Measurements from ENCODE around the gene P2RX7.
A peak's percentile ranks its signal among the peaks of the same experiment; 100 is the strongest.

Gene P2RX7

DNA sequence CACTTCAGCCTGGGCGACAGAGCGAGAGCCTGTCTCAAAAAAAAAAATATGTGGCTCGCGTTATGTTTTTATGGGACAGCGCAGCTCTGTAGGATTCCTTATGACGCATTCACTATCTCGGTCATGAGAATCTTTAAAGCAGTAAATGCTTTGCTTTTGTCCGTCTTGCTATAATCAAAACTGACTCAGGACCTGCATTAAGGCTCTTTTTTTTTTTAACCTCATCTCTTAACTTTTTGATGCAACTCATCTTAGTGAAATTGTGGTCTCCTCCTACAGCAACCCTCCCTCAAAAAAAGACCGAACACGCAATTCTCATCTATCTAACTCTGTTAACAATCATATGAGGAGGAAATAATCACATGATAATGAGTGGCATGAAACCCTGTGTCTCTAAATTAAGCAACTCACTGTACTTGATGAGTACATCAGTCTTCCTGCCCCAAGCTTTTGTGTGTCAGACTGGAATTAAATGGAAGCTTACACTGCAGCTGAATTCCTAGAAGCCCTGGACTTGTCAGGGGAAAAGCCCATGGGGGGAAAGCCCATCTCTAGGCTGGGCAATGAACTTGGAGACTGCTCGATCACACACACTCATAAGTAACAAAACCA is 81.6 kb downstream of the P2RX7 start:
- H3K36me3 ChIP-seq (replicated peaks; ENCODE audit: insufficient read depth, low read length): no peaks in the 10 kb centered on the region
- H3K4me1 ChIP-seq (ENCODE audit: low read length): peaks cover 9% of the 10 kb centered on the region
- H3K79me2 ChIP-seq (ENCODE audit: low read length): peaks cover 27% of the 10 kb centered on the region
- no peaks in the 10 kb centered on the region for H3K9me2 ChIP-seq (replicated peaks; ENCODE audit: insufficient read depth, low read length)
- H3F3A ChIP-seq (ENCODE audit: insufficient read depth, low read length): peaks cover 9% of the 10 kb centered on the region
- TF ChIP-seq EZH2phosphoT487 (IDR thresholded peaks at IDR 0.05; ENCODE audit: low read length): no peak
- TF ChIP-seq, protein P1, sequence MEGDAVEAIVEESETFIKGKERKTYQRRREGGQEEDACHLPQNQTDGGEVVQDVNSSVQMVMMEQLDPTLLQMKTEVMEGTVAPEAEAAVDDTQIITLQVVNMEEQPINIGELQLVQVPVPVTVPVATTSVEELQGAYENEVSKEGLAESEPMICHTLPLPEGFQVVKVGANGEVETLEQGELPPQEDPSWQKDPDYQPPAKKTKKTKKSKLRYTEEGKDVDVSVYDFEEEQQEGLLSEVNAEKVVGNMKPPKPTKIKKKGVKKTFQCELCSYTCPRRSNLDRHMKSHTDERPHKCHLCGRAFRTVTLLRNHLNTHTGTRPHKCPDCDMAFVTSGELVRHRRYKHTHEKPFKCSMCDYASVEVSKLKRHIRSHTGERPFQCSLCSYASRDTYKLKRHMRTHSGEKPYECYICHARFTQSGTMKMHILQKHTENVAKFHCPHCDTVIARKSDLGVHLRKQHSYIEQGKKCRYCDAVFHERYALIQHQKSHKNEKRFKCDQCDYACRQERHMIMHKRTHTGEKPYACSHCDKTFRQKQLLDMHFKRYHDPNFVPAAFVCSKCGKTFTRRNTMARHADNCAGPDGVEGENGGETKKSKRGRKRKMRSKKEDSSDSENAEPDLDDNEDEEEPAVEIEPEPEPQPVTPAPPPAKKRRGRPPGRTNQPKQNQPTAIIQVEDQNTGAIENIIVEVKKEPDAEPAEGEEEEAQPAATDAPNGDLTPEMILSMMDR (IDR thresholded peaks at IDR 0.05; ENCODE audit: low read length): no peak
- no peak overlapping the region for H2AFZ ChIP-seq (ENCODE audit: low read length)
- peak overlapping the region; percentile 41; the same call in 1 of the 2 replicates for H3K4me2 ChIP-seq (ENCODE audit: low read depth, low read length)
- DNase-seq: no peak
- no peak overlapping the region for H3K4me3 ChIP-seq (ENCODE audit: low read length)
- no peaks in the 10 kb centered on the region for H4K20me1 ChIP-seq (ENCODE audit: insufficient read depth, low read length)
- H3K9me3 ChIP-seq (replicated peaks; ENCODE audit: insufficient read depth, low read length): no peaks in the 10 kb centered on the region
- no peak overlapping the region for H3K9ac ChIP-seq (ENCODE audit: low read length)
- no peaks in the 10 kb centered on the region for H3K27me3 ChIP-seq (replicated peaks; ENCODE audit: insufficient read depth, low read length)
- peak overlapping the region; percentile 68; the same call in 1 of the 2 replicates for H3K27ac ChIP-seq (ENCODE audit: low read length)

DNA sequence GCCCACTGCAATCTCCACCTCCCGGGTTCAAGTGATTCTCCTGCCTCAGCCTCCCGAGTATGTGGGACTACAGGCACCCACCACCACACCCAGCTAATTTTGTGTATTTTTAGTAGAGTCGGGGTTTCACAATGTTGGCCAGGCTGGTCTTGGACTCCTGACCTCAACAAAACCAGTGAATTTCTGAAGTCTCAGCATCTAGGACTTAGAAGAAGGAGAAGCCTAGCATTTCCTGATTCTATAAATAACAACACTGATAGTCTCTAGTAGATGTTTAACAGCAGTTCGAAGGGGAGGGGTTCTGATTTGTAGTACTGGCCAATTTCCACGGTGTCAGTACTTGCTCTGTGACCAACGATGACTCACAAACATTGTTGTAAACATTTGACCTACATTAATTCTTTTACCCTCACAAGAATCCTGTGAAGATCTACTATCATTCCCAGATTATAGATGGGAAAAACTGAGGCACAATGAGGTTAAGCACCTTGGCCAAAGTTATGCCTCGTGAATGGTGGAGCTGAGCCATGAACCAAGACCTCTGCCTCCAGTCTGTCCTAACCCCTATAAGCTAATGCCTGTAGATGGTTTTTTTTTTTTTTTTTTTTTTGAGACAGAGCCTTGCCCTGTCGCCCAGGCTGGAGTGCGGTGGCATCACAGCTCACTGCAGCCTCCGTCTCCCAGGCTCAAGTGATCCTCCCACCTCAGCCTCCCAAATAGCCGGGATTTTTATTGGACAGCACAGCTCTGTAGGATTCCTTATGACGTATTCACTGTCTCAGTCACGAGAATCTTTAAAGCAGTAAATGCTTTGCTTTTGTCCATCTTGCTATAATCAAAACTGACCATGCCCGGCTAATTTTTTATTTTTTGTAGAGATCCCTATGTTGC is 82.4 kb downstream of the P2RX7 start:
- Histone ChIP-seq H3F3A (ENCODE audit: insufficient read depth, low read length) (peaks cover 9% of the 10 kb centered on the region), H3K9ac (ENCODE audit: low read length) (no peak overlapping the region; the same call in 1 of the 2 replicates), H3K4me2 (ENCODE audit: low read depth, low read length) (peak overlapping the region; percentile 41; the same call in 1 of the 2 replicates), H4K20me1 (ENCODE audit: insufficient read depth, low read length) (no peaks in the 10 kb centered on the region), H3K4me3 (ENCODE audit: low read length) (no peak overlapping the region), H3K36me3 (replicated peaks; ENCODE audit: insufficient read depth, low read length) (no peaks in the 10 kb centered on the region), H2AFZ (ENCODE audit: low read length) (no peak overlapping the region), H3K27me3 (replicated peaks; ENCODE audit: insufficient read depth, low read length) (no peaks in the 10 kb centered on the region), H3K9me2 (replicated peaks; ENCODE audit: insufficient read depth, low read length) (no peaks in the 10 kb centered on the region), H3K9me3 (replicated peaks; ENCODE audit: insufficient read depth, low read length) (no peaks in the 10 kb centered on the region), H3K27ac (ENCODE audit: low read length) (peak overlapping the region; percentile 68; the same call in 1 of the 2 replicates), H3K79me2 (ENCODE audit: low read length) (peaks cover 27% of the 10 kb centered on the region), H3K4me1 (ENCODE audit: low read length) (peaks cover 9% of the 10 kb centered on the region)
- TF ChIP-seq EZH2 (optimal IDR thresholded peaks at IDR 0.05; ENCODE audit: low read depth, low read length) (no peak), EZH2phosphoT487 (IDR thresholded peaks at IDR 0.05; ENCODE audit: low read length) (no peak)
- TF ChIP-seq, protein P1 (IDR thresholded peaks at IDR 0.05; ENCODE audit: low read length): no peak
- peak; percentile 72 for DNase-seq

DNA sequence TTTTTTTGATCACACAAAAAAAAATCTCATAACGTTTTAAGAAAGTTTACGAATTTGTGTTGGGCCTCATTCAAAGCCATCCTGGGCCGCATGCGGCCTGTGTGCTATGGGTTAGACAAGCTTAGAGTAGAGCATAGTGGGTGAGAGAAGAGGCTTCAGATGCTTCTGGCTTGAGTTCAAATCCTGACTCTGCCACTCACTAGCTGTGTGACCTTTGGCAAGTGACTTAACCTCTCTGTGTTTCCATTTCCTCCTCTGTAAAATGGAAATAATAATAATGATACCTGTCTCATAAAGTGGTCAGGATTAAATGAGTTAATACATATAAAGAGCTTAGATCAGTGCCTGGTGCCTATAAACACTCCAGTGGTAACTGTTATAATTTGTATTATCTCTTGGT is 83.4 kb downstream of the P2RX7 start:
- Histone ChIP-seq H4K20me1 (ENCODE audit: insufficient read depth, low read length) (no peaks in the 10 kb centered on the region), H3K9me2 (replicated peaks; ENCODE audit: insufficient read depth, low read length) (no peaks in the 10 kb centered on the region), H3K79me2 (ENCODE audit: low read length) (peaks cover 18% of the 10 kb centered on the region), H3K36me3 (replicated peaks; ENCODE audit: insufficient read depth, low read length) (no peaks in the 10 kb centered on the region), H2AFZ (ENCODE audit: low read length) (no peak overlapping the region), H3K4me2 (ENCODE audit: low read depth, low read length) (no peak overlapping the region), H3K4me1 (ENCODE audit: low read length) (peaks cover 9% of the 10 kb centered on the region), H3K27me3 (replicated peaks; ENCODE audit: insufficient read depth, low read length) (no peaks in the 10 kb centered on the region), H3F3A (ENCODE audit: insufficient read depth, low read length) (peaks cover 9% of the 10 kb centered on the region), H3K9me3 (replicated peaks; ENCODE audit: insufficient read depth, low read length) (no peaks in the 10 kb centered on the region), H3K4me3 (ENCODE audit: low read length) (no peak overlapping the region), H3K9ac (ENCODE audit: low read length) (no peak overlapping the region), H3K27ac (ENCODE audit: low read length) (no peak overlapping the region)
- no peak for DNase-seq
- TF ChIP-seq EZH2 (optimal IDR thresholded peaks at IDR 0.05; ENCODE audit: low read depth, low read length) (no peak), EZH2phosphoT487 (IDR thresholded peaks at IDR 0.05; ENCODE audit: low read length) (no peak)
- TF ChIP-seq, protein P1 (IDR thresholded peaks at IDR 0.05; ENCODE audit: low read length): no peak
